ENCODE results near the gene IFTAP.

DNA sequence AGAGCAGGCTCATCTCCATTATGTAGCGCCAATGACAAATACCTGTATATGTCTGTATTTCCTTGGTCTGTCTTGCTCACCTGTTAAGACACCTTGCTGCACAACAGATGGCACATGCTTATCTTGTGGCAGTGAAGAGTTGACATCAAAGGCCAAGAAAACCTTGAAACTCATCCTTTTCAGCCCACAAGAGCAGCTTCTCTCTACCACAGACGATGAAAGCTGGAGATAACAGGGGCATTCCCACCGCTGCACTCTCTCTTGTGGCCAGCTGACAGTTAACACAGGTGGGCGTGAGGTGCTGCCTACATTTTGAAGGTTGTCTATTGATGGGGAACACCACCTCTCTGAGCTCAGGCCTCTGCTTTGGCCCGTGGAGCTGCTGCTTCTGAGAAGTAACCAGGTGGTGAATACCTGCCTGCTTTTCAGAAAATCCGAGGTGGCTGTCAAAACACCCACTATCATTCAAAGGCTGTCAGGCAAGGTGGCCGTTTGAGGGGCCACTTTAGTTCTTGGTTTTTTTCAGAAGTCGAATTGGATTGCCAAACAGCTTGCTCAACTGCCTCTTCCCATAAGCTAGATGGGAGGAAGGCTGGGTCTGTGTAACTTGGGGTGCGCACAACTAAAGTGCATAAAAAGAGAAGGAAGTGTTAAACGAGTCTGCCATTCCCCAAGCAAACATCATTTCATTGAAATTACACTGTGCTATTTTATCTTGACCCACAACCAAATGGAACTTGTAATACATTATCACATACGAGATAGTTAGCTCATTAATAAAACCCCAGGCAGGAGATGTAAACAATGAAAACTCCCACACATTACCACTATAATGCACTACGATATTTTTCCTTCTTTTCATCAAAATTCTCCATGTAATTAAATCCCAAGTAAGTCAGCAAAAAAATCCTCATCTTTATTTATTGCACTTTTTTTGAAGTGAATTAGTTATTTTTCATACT, 90.8 kb downstream of the IFTAP start:
- TF ChIP-seq, protein P1, sequence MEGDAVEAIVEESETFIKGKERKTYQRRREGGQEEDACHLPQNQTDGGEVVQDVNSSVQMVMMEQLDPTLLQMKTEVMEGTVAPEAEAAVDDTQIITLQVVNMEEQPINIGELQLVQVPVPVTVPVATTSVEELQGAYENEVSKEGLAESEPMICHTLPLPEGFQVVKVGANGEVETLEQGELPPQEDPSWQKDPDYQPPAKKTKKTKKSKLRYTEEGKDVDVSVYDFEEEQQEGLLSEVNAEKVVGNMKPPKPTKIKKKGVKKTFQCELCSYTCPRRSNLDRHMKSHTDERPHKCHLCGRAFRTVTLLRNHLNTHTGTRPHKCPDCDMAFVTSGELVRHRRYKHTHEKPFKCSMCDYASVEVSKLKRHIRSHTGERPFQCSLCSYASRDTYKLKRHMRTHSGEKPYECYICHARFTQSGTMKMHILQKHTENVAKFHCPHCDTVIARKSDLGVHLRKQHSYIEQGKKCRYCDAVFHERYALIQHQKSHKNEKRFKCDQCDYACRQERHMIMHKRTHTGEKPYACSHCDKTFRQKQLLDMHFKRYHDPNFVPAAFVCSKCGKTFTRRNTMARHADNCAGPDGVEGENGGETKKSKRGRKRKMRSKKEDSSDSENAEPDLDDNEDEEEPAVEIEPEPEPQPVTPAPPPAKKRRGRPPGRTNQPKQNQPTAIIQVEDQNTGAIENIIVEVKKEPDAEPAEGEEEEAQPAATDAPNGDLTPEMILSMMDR (IDR thresholded peaks at IDR 0.05), result no peak
- no peak for TF ChIP-seq POLR2A (IDR thresholded peaks at IDR 0.05)
